Neuronal stem cell (in vitro differentiated cells): ENCODE results near the gene FMO1.
"Not testable (repeated sequence)": the region's sequence is repeated elsewhere in the genome, so short reads cannot be mapped to it uniquely, and the experiment has no call there.

ENCODE experiments used
- DNase-seq: peaks from one replicate; pipeline ENCODE4 v3.0.0-alpha.2; 2013; ENCODE audit warnings: low spot score
- H2AFZ ChIP-seq: one replicate; pipeline ENCODE4 v1.6.1; 2013; ENCODE audit warnings: mild to moderate bottlenecking, low read length, inconsistent platforms
- H2AK5ac ChIP-seq: 2 replicates; pipeline ENCODE4 v1.6.1; 2013; ENCODE audit warnings: low read depth, mild to moderate bottlenecking, inconsistent platforms, low read length, moderate library complexity, mixed read lengths
- H2BK120ac ChIP-seq: 2 replicates; pipeline ENCODE4 v1.6.1; 2013; ENCODE audit warnings: low read depth, mild to moderate bottlenecking, inconsistent platforms, low read length, moderate library complexity, mixed read lengths
- H2BK12ac ChIP-seq: one replicate; pipeline ENCODE4 v1.6.1; 2013; ENCODE audit warnings: low read length, inconsistent platforms
- H2BK15ac ChIP-seq: 2 replicates; pipeline ENCODE4 v1.6.1; 2013; ENCODE audit warnings: mild to moderate bottlenecking, low read length, inconsistent platforms, mixed read lengths
- H2BK5ac ChIP-seq: one replicate; pipeline ENCODE4 v1.6.1; 2013; ENCODE audit warnings: inconsistent platforms, mild to moderate bottlenecking, low read length, moderate library complexity
- H3K14ac ChIP-seq: one replicate; pipeline ENCODE4 v1.6.1; 2013; ENCODE audit warnings: low read length, inconsistent platforms
- H3K18ac ChIP-seq: 2 replicates; pipeline ENCODE4 v1.6.1; 2013; ENCODE audit warnings: low read length, inconsistent platforms
- H3K23ac ChIP-seq: 2 replicates; pipeline ENCODE4 v1.6.1; 2013; ENCODE audit warnings: low read depth, mild to moderate bottlenecking, mixed read lengths, low read length, inconsistent platforms; ENCODE audit not compliant: poor library complexity
- H3K27ac ChIP-seq: replicated peaks from 3 replicates; pipeline ENCODE4 v1.5.1; 2013; ENCODE audit warnings: low read length, inconsistent platforms
- H3K27me3 ChIP-seq, 3 experiments: 2 replicates each; pipeline ENCODE4 v1.6.1; 2013; ENCODE audit warnings: low read length in 3 of 3, mild to moderate bottlenecking in 2 of 3, inconsistent platforms in 1 of 3, low read depth in 1 of 3, mixed read lengths in 1 of 3, moderate library complexity in 1 of 3; ENCODE audit not compliant: control insufficient read depth in 3 of 3, insufficient read depth in 3 of 3
- H3K36me3 ChIP-seq, 2 donors: replicated peaks in 1 of 2; 2 replicates each; pipeline ENCODE4 v1.6.1; 2013; ENCODE audit warnings: low read length in 2 of 2; ENCODE audit not compliant: control insufficient read depth in 2 of 2, insufficient read depth in 2 of 2
- H3K4ac ChIP-seq: 2 replicates; pipeline ENCODE4 v1.6.1; 2013; ENCODE audit warnings: inconsistent platforms, mild to moderate bottlenecking, low read length, moderate library complexity
- H3K4me1 ChIP-seq, 2 donors: 1 replicate in 1 of 2; 2 replicates in 1 of 2; pipeline ENCODE4 v1.6.1; 2013; ENCODE audit warnings: low read length in 2 of 2, low read depth in 1 of 2; ENCODE audit not compliant: control insufficient read depth in 2 of 2, insufficient read depth in 1 of 2
- H3K4me2 ChIP-seq: one replicate; pipeline ENCODE4 v1.6.1; 2013; ENCODE audit warnings: mild to moderate bottlenecking, low read length, inconsistent platforms; ENCODE audit not compliant: insufficient read depth, poor library complexity, severe bottlenecking
- H3K4me3 ChIP-seq, 2 donors: 2 replicates each; pipeline ENCODE4 v1.5.1; 2013; ENCODE audit warnings: low read length in 2 of 2, mild to moderate bottlenecking in 2 of 2, inconsistent platforms in 1 of 2, moderate library complexity in 1 of 2
- H3K79me1 ChIP-seq: one replicate; pipeline ENCODE4 v1.6.1; 2013; ENCODE audit warnings: low read depth, mild to moderate bottlenecking, inconsistent platforms, low read length, moderate library complexity
- H3K9ac ChIP-seq: one replicate; pipeline ENCODE4 v1.6.1; 2013; ENCODE audit warnings: mild to moderate bottlenecking, low read depth, low read length, inconsistent platforms; ENCODE audit not compliant: poor library complexity
- H3K9me3 ChIP-seq, 2 donors: replicated peaks in 1 of 2; 2 replicates each; pipeline versions ENCODE3 to v1.6.1; 2013; ENCODE audit warnings: low read length in 2 of 2, mild to moderate bottlenecking in 2 of 2, inconsistent platforms in 1 of 2, low read depth in 1 of 2, mixed read lengths in 1 of 2, moderate library complexity in 1 of 2; ENCODE audit not compliant: control insufficient read depth in 2 of 2, insufficient read depth in 1 of 2
- H4K8ac ChIP-seq: one replicate; pipeline ENCODE4 v1.6.1; 2013; ENCODE audit warnings: low read depth, mild to moderate bottlenecking, inconsistent platforms, low read length, moderate library complexity
- H4K91ac ChIP-seq: one replicate; pipeline ENCODE4 v1.6.1; 2013; ENCODE audit warnings: low read length, low read depth, mild to moderate bottlenecking, inconsistent platforms; ENCODE audit not compliant: poor library complexity
- WGBS, 2 donors: extraction: QIAGEN DNeasy Blood & Tissue Kit; methylation state at CpG; one replicate each; pipeline ENCODE4 v1.1.7; 2013; ENCODE audit warnings: missing lambda C conversion rate in 2 of 2, mixed read lengths in 1 of 2; ENCODE audit not compliant: insufficient read length in 2 of 2, insufficient replicate concordance in 1 of 2; ENCODE audit errors: extremely low coverage in 2 of 2; 5-methylcytosine and 5-hydroxymethylcytosine counted together

FMO1 gene

GRCh38 chr1:171220581-171221054 is 27.7 kb upstream of the FMO1 start:
- Histone ChIP-seq H3K4me3 (peak overlapping the region in 1 of 2 donors; percentile 38), H3K4me2 (peak overlapping the region; percentile 31), H3K23ac (no peak overlapping the region), H3K4ac (no peak overlapping the region), H2AK5ac (no peak overlapping the region), H3K79me1 (no peaks in the 10 kb centered on the region), H3K18ac (no peak overlapping the region), H2BK12ac (no peak overlapping the region), H3K14ac (no peak overlapping the region), H3K9me3 (peaks cover 0 to 3% of the 10 kb centered on the region in 2 donors), H3K9ac (no peak overlapping the region), H3K36me3 (no peaks in the 10 kb centered on the region), H2BK15ac (no peak overlapping the region), H4K8ac (no peak overlapping the region), H2AFZ (peak overlapping the region; percentile 96), H3K27me3 (no peaks in the 10 kb centered on the region), H3K4me1 (peaks cover 4 to 6% of the 10 kb centered on the region in 2 donors), H2BK5ac (no peak overlapping the region), H3K27ac (peak overlapping the region; percentile 83), H2BK120ac (no peak overlapping the region), H4K91ac (no peak overlapping the region)
- no CpG with 5 or more reads among the region's 11 CpGs for WGBS, 2 donors
- DNase-seq: peak; percentile 74

GRCh38 chr1:171221665-171222591 is 26.4 kb upstream of the FMO1 start:
- H2AFZ ChIP-seq: peak overlapping the region; percentile 0
- no peaks in the 10 kb centered on the region for H3K79me1 ChIP-seq
- peak overlapping the region; percentile 93 for H3K4ac ChIP-seq
- H3K4me3 ChIP-seq: no peak overlapping the region
- H3K18ac ChIP-seq: peak overlapping the region; percentile 74
- no peak overlapping the region for H3K9ac ChIP-seq
- peak overlapping the region; percentile 99 for H2BK120ac ChIP-seq
- H3K27me3 ChIP-seq: no peaks in the 10 kb centered on the region
- peaks cover 4 to 6% of the 10 kb centered on the region in 2 donors for H3K4me1 ChIP-seq
- H4K8ac ChIP-seq: no peak overlapping the region
- no peak for DNase-seq
- H2BK15ac ChIP-seq: no peak overlapping the region
- no peak overlapping the region for H2BK12ac ChIP-seq
- no CpG with 5 or more reads among the region's 5 CpGs for WGBS, 2 donors
- H3K27ac ChIP-seq: peak overlapping the region; percentile 13
- no peak overlapping the region for H2BK5ac ChIP-seq
- peaks cover 0 to 3% of the 10 kb centered on the region in 2 donors for H3K9me3 ChIP-seq
- peak overlapping the region; percentile 78 for H2AK5ac ChIP-seq
- H4K91ac ChIP-seq: no peak overlapping the region
- H3K23ac ChIP-seq: no peak overlapping the region
- no peak overlapping the region for H3K4me2 ChIP-seq
- H3K36me3 ChIP-seq: no peaks in the 10 kb centered on the region
- H3K14ac ChIP-seq: no peak overlapping the region

GRCh38 chr1:171222936-171223335 is 25.4 kb upstream of the FMO1 start:
- no peak overlapping the region for H3K23ac ChIP-seq
- no peak overlapping the region for H2BK12ac ChIP-seq
- H2BK120ac ChIP-seq: no peak overlapping the region
- H3K79me1 ChIP-seq: no peaks in the 10 kb centered on the region
- peaks cover 4 to 6% of the 10 kb centered on the region in 2 donors for H3K4me1 ChIP-seq
- H3K18ac ChIP-seq: no peak overlapping the region
- DNase-seq: no peak
- H3K4ac ChIP-seq: no peak overlapping the region
- H3K14ac ChIP-seq: no peak overlapping the region
- no CpG with 5 or more reads among the region's 5 CpGs for WGBS, 2 donors
- H3K9ac ChIP-seq: no peak overlapping the region
- H2AFZ ChIP-seq: peak overlapping the region; percentile 48
- H3K27me3 ChIP-seq: no peaks in the 10 kb centered on the region
- no peak overlapping the region for H3K27ac ChIP-seq
- H2AK5ac ChIP-seq: no peak overlapping the region
- no peak overlapping the region for H3K4me2 ChIP-seq
- no peaks in the 10 kb centered on the region for H3K36me3 ChIP-seq
- H2BK15ac ChIP-seq: no peak overlapping the region
- H3K9me3 ChIP-seq: peaks cover 0 to 2% of the 10 kb centered on the region in 2 donors
- no peak overlapping the region for H4K8ac ChIP-seq
- no peak overlapping the region for H4K91ac ChIP-seq
- H2BK5ac ChIP-seq: no peak overlapping the region
- H3K4me3 ChIP-seq: no peak overlapping the region

- WGBS, 2 donors: no CpG with 5 or more reads among the region's 4 CpGs
- H3K27ac ChIP-seq, H3K27me3 ChIP-seq, DNase-seq, H2AK5ac ChIP-seq, H2BK120ac ChIP-seq, H3K36me3 ChIP-seq, H3K4me2 ChIP-seq, H2BK15ac ChIP-seq, H3K4me1 ChIP-seq, H4K91ac ChIP-seq, H3K9ac ChIP-seq, H3K23ac ChIP-seq, H3K79me1 ChIP-seq, H3K18ac ChIP-seq, H4K8ac ChIP-seq, H2BK12ac ChIP-seq, H3K9me3 ChIP-seq, H3K4me3 ChIP-seq, H2AFZ ChIP-seq, H3K14ac ChIP-seq, H3K4ac ChIP-seq, H2BK5ac ChIP-seq: not testable (repeated sequence)
Observed at GRCh38 chr1:171224257-171224656, 24.0 kb upstream of the FMO1 start.
